H1 (cell line): ENCODE data around the gene IQCN. TPM values are rescaled to one million over a fixed set of nuclear protein-coding genes. Genes with fewer than 3 reads are reported as not detected.
A peak's percentile ranks its signal among the peaks of the same experiment; 100 is the strongest.

Experiments used
- GTF2F1 ChIP-seq: IDR thresholded peaks from 2 replicates; pipeline ENCODE4 v1.6.1; 2012; ENCODE audit warnings: low read depth, low read length, improper control_type of control experiment, borderline replicate concordance
- KDM4A ChIP-seq: IDR thresholded peaks from one replicate; pipeline ENCODE4 v1.7.1; 2012; ENCODE audit warnings: low read depth, mild to moderate bottlenecking, moderate library complexity, low read length, inconsistent platforms; ENCODE audit not compliant: severe bottlenecking
- YY1 ChIP-seq: IDR thresholded peaks from 2 replicates; pipeline ENCODE4 v1.6.1; 2011; ENCODE audit warnings: low read depth, mild to moderate bottlenecking, low read length
- polyA plus RNA-seq, 7 experiments: library from polyadenylated mRNA; depleted of rRNA in 3 of 7; stranded (reverse) in 5 of 7; unstranded in 2 of 7; fragments of >200 nt in 5 of 7; fragments of 200-250 nt in 2 of 7; gene quantifications; 1 replicate in 5 of 7; 2 replicates in 1 of 7; 4 replicates in 1 of 7; pipeline versions ENCODE4 v1.2.1 to v1.2.3, GENCODE V29; 2011 to 2013; ENCODE audit warnings: missing spikeins in 2 of 7, mixed read lengths in 2 of 7
- total RNA-seq: library from RNA; stranded (reverse); fragmentation: NEBNext Ultra II Directional; extraction: Animal tissue kit (Norgen Biotek cat#: 25700); gene quantifications from 2 replicates; pipeline ENCODE4 v1.2.1, GENCODE V29; 2021

The IQCN gene
- total and polyA plus RNA-seq, 2 of the 8 experiments (the other 6 are each of a cell fraction or from before 2014, with no cell fraction given), result 0.36 to 1.0 TPM

GRCh38 chr19:18304208-18304457 lies 29.9 kb upstream of the IQCN start (continued):
- TF ChIP-seq GTF2F1 (no peak), KDM4A (no peak), YY1 (0 out of 2 replicates have a peak, but pooled peaks have one; percentile 39)
- TF ChIP-seq, all 59 proteins: peak for 2
